Lower leg skin (tissue), 3 donors: ENCODE results near the gene TFEB.

ENCODE experiments used
- POLR2A ChIP-seq, 2 donors: fragments of 450-650 bp; IDR thresholded peaks; one replicate each; pipeline ENCODE4 v1.6.1; 2016 to 2017; ENCODE audit warnings: antibody characterized with exemption in 2 of 2, mild to moderate bottlenecking in 1 of 2, moderate library complexity in 1 of 2
- TF ChIP-seq, protein P1 (sequence below), 3 donors: fragments of 450-650 bp; IDR thresholded peaks; one replicate each; pipeline ENCODE4 v1.5.1; 2016; ENCODE audit warnings: antibody characterized with exemption in 3 of 3, mild to moderate bottlenecking in 3 of 3, moderate library complexity in 2 of 3

DNA sequence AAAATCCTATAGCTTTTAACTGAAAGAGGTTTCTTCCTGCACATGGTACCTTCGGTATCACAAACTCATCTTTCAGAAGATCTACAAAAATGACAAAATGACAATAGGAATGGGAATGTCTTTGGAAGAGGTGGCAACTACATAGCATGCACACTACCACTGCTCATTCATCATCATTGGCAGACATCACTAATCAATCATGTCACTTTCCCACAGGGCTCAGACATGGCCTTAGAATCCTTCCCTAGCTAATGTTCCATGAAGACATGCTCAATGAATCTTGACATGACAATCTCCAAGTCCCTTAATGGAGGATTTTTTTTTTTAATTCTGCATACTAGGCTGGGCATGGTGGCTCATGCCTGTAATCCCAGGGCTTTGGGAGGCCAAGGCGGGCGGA, 15.0 kb upstream of the TFEB start:
- TF ChIP-seq, protein P1, sequence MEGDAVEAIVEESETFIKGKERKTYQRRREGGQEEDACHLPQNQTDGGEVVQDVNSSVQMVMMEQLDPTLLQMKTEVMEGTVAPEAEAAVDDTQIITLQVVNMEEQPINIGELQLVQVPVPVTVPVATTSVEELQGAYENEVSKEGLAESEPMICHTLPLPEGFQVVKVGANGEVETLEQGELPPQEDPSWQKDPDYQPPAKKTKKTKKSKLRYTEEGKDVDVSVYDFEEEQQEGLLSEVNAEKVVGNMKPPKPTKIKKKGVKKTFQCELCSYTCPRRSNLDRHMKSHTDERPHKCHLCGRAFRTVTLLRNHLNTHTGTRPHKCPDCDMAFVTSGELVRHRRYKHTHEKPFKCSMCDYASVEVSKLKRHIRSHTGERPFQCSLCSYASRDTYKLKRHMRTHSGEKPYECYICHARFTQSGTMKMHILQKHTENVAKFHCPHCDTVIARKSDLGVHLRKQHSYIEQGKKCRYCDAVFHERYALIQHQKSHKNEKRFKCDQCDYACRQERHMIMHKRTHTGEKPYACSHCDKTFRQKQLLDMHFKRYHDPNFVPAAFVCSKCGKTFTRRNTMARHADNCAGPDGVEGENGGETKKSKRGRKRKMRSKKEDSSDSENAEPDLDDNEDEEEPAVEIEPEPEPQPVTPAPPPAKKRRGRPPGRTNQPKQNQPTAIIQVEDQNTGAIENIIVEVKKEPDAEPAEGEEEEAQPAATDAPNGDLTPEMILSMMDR (IDR thresholded peaks at IDR 0.05) = no peak
- no peak for TF ChIP-seq POLR2A (IDR thresholded peaks at IDR 0.05)
